ENCODE results near the gene TNP1.

The TNP1 gene

DNA sequence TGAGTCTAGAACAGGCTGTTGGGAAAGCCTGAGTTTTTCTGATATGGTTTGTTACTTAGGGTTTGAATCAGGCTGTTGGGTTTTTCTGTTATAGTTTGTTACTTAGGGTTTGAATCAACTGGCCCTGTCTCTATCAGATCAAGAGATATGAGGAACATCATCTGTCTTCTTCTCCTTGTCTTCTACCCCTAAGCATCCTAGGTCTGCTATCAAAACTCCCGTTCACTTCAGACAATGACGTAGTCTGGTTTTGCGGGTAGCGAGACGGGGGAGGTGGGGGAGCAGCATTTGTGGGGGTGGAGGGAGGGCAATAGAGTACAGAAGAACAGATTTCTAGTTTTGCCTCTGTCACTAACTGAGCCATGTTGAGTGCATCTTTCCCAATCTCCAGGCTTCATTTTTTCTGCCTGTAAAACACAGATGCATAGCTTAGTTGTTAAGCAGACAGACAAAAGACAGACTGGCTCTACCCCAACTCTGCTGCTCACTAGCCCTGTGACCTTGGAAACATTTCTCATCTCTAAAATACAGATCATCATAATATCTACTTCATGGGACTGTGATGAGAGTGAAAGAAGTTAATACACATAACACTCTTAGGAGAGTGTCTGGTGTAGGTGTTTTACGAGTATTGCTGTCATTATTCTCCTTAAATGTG, 9.1 kb downstream of the TNP1 start:
- Histone ChIP-seq H3K27ac (ENCODE audit: extremely low read depth, low read depth, low read length) (no peak overlapping the region), H3K4me1 (ENCODE audit: control insufficient read depth, insufficient read depth, low read length) (no peaks in the 10 kb centered on the region), H3K9me3 (ENCODE audit: control insufficient read depth, insufficient read depth, low read depth, low read length) (no peaks in the 10 kb centered on the region), H3K36me3 (ENCODE audit: control insufficient read depth in 2 of 2, insufficient read depth in 1 of 2, low read length in 2 of 2) (no peaks in the 10 kb centered on the region), H3K4me3 (ENCODE audit: low read depth, low read length) (no peak overlapping the region)
- CTCF ChIA-PET, result interaction anchor here (0.6 kb wide), 1 partner anchor 74 kb away, joined by 4 read pairs; no protein-coding TSS in a partner anchor
- no peak for TF ChIP-seq ZNF169 (tag by site-specific recombination; IDR thresholded peaks at IDR 0.05)
- TF ChIP-seq, protein P1, sequence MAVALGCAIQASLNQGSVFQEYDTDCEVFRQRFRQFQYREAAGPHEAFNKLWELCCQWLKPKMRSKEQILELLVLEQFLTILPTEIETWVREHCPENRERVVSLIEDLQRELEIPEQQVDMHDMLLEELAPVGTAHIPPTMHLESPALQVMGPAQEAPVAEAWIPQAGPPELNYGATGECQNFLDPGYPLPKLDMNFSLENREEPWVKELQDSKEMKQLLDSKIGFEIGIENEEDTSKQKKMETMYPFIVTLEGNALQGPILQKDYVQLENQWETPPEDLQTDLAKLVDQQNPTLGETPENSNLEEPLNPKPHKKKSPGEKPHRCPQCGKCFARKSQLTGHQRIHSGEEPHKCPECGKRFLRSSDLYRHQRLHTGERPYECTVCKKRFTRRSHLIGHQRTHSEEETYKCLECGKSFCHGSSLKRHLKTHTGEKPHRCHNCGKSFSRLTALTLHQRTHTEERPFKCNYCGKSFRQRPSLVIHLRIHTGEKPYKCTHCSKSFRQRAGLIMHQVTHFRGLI (tag by site-specific recombination; IDR thresholded peaks at IDR 0.05), result no peak
- TF ChIP-seq ZFP3 (tag by site-specific recombination; IDR thresholded peaks at IDR 0.05; ENCODE audit: low read depth), result no peak
- TF ChIP-seq, protein P2, sequence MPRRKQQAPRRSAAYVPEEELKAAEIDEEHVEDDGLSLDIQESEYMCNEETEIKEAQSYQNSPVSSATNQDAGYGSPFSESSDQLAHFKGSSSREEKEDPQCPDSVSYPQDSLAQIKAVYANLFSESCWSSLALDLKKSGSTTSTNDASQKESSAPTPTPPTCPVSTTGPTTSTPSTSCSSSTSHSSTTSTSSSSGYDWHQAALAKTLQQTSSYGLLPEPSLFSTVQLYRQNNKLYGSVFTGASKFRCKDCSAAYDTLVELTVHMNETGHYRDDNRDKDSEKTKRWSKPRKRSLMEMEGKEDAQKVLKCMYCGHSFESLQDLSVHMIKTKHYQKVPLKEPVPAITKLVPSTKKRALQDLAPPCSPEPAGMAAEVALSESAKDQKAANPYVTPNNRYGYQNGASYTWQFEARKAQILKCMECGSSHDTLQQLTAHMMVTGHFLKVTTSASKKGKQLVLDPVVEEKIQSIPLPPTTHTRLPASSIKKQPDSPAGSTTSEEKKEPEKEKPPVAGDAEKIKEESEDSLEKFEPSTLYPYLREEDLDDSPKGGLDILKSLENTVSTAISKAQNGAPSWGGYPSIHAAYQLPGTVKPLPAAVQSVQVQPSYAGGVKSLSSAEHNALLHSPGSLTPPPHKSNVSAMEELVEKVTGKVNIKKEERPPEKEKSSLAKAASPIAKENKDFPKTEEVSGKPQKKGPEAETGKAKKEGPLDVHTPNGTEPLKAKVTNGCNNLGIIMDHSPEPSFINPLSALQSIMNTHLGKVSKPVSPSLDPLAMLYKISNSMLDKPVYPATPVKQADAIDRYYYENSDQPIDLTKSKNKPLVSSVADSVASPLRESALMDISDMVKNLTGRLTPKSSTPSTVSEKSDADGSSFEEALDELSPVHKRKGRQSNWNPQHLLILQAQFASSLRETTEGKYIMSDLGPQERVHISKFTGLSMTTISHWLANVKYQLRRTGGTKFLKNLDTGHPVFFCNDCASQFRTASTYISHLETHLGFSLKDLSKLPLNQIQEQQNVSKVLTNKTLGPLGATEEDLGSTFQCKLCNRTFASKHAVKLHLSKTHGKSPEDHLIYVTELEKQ (tag by site-specific recombination; IDR thresholded peaks at IDR 0.05; ENCODE audit: borderline replicate concordance), result no peak
- no peak for TF ChIP-seq ZNF548 (tag by site-specific recombination; IDR thresholded peaks at IDR 0.05)
- no peak for TF ChIP-seq ZBTB20 (tag by site-specific recombination; IDR thresholded peaks at IDR 0.05)
- TF ChIP-seq ZNF394 (tag by site-specific recombination; IDR thresholded peaks at IDR 0.05; ENCODE audit: borderline replicate concordance), result no peak
- TF ChIP-seq, protein P3, sequence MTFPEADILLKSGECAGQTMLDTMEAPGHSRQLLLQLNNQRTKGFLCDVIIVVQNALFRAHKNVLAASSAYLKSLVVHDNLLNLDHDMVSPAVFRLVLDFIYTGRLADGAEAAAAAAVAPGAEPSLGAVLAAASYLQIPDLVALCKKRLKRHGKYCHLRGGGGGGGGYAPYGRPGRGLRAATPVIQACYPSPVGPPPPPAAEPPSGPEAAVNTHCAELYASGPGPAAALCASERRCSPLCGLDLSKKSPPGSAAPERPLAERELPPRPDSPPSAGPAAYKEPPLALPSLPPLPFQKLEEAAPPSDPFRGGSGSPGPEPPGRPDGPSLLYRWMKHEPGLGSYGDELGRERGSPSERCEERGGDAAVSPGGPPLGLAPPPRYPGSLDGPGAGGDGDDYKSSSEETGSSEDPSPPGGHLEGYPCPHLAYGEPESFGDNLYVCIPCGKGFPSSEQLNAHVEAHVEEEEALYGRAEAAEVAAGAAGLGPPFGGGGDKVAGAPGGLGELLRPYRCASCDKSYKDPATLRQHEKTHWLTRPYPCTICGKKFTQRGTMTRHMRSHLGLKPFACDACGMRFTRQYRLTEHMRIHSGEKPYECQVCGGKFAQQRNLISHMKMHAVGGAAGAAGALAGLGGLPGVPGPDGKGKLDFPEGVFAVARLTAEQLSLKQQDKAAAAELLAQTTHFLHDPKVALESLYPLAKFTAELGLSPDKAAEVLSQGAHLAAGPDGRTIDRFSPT (tag by site-specific recombination; IDR thresholded peaks at IDR 0.05), result no peak
- POLR2A ChIA-PET, result no interaction called here

DNA sequence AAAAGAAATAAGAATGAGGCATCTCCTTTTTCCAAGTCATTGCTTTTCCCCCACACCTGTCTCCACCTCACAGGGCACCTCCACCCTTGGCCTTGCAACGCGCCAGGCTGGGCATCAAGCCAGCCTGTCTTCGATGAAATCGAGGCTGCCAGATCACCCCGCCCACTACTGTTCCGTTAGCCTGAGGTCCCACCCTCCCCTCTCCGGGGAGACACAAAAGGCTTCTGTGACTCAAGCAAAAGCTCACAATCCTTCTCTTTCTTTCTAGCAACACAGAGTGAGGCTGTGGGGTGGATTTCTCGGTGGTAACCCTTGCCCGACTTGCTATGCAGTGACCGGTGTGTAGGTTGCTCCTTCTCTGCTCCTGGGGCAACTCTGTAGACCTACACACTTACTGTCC, 9.9 kb downstream of the TNP1 start:
- TF ChIP-seq ZSCAN23 (tag by site-specific recombination; IDR thresholded peaks at IDR 0.05), result no peak
- TF ChIP-seq KLF1 (tag by site-specific recombination; IDR thresholded peaks at IDR 0.05), result peak; percentile 58
- Histone ChIP-seq H3K36me3 (ENCODE audit: control insufficient read depth in 2 of 2, insufficient read depth in 1 of 2, low read length in 2 of 2) (no peaks in the 10 kb centered on the region), H3K9me3 (ENCODE audit: control insufficient read depth, insufficient read depth, low read depth, low read length) (no peaks in the 10 kb centered on the region), H3K4me1 (ENCODE audit: control insufficient read depth, insufficient read depth, low read length) (no peaks in the 10 kb centered on the region), H3K4me3 (ENCODE audit: low read depth, low read length) (no peak overlapping the region), H3K27ac (ENCODE audit: extremely low read depth, low read depth, low read length) (no peak overlapping the region)
- ChIA-PET POLR2A (no interaction called here), CTCF (interaction anchor here (0.6 to 0.8 kb wide), 2 partner anchors 8 to 227 kb away, joined by 3 read pairs; no protein-coding TSS in a partner anchor)

DNA sequence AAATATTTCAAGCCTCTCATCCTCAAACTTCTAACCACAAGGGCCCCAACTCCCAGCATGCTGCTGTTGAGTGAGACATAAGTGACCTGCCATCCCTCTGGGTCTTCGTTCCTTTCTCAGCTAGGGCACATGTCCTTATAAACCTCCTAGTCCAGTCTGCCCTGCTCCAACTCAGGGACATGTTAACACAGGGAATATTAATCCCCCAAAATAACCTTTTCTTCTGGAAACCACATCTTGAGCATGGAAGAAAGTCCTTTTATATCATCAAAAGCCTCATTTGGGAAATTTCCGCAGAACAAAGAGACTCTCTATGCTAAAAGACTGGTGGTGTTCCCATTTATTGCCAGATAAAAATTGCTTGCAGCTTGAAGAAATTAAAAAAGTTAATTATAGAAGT, 14.4 kb downstream of the TNP1 start:
- ChIA-PET POLR2A (no interaction called here), CTCF (interaction anchor here (0.9 kb wide), 1 partner anchor 122 kb away, joined by 5 read pairs; no protein-coding TSS in a partner anchor)
- H3K27ac ChIP-seq (ENCODE audit: extremely low read depth, low read depth, low read length), result no peak overlapping the region
- H3K4me3 ChIP-seq (ENCODE audit: low read depth, low read length), result no peak overlapping the region
- H3K4me1 ChIP-seq (ENCODE audit: control insufficient read depth, insufficient read depth, low read length), result no peaks in the 10 kb centered on the region
- H3K9me3 ChIP-seq (ENCODE audit: control insufficient read depth, insufficient read depth, low read depth, low read length), result no peaks in the 10 kb centered on the region
- no peaks in the 10 kb centered on the region for H3K36me3 ChIP-seq (ENCODE audit: control insufficient read depth in 2 of 2, insufficient read depth in 1 of 2, low read length in 2 of 2)
- TF ChIP-seq SP7 (tag by site-specific recombination; IDR thresholded peaks at IDR 0.05) (no peak), ZNF2 (tag by site-specific recombination; IDR thresholded peaks at IDR 0.05) (no peak), ZNF248 (tag by site-specific recombination; IDR thresholded peaks at IDR 0.05) (no peak), KLF8 (tag by site-specific recombination; IDR thresholded peaks at IDR 0.05) (no peak), SCRT2 (tag by site-specific recombination; IDR thresholded peaks at IDR 0.05) (no peak), BCL11A (tag by site-specific recombination; IDR thresholded peaks at IDR 0.05; ENCODE audit: low read depth) (no peak), ZNF174 (tag by site-specific recombination; IDR thresholded peaks at IDR 0.05) (no peak), ZNF112 (tag by site-specific recombination; IDR thresholded peaks at IDR 0.05) (no peak), ZNF600 (tag by site-specific recombination; IDR thresholded peaks at IDR 0.05) (no peak), ZNF16 (tag by site-specific recombination; IDR thresholded peaks at IDR 0.05; ENCODE audit: low read depth) (no peak), ZNF660 (tag by site-specific recombination; IDR thresholded peaks at IDR 0.05) (no peak), ZSCAN30 (tag by site-specific recombination; IDR thresholded peaks at IDR 0.05) (no peak)
- TF ChIP-seq, protein P4, sequence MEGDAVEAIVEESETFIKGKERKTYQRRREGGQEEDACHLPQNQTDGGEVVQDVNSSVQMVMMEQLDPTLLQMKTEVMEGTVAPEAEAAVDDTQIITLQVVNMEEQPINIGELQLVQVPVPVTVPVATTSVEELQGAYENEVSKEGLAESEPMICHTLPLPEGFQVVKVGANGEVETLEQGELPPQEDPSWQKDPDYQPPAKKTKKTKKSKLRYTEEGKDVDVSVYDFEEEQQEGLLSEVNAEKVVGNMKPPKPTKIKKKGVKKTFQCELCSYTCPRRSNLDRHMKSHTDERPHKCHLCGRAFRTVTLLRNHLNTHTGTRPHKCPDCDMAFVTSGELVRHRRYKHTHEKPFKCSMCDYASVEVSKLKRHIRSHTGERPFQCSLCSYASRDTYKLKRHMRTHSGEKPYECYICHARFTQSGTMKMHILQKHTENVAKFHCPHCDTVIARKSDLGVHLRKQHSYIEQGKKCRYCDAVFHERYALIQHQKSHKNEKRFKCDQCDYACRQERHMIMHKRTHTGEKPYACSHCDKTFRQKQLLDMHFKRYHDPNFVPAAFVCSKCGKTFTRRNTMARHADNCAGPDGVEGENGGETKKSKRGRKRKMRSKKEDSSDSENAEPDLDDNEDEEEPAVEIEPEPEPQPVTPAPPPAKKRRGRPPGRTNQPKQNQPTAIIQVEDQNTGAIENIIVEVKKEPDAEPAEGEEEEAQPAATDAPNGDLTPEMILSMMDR (tag by site-specific recombination; IDR thresholded peaks at IDR 0.05), result no peak

Measured in HEK293 (cell line).